ENCODE measurements around the gene VHLL. TPM values are rescaled to one million over a fixed set of nuclear protein-coding genes. Genes with fewer than 3 reads are reported as not detected.
A peak's percentile ranks its signal among the peaks of the same experiment; 100 is the strongest.

The VHLL gene
- total and polyA plus RNA-seq, 2 of the 13 experiments (the other 11 are each of a cell fraction or from before 2014, with no cell fraction given) = 0.24 TPM; not detected in 1

- CTCF ChIA-PET (ENCODE audit: low intra/inter-chr PET ratio, low total read pairs) = no interaction called here
- peak overlapping the region; percentile 81 for H3K4me2 ChIP-seq (ENCODE audit: low read depth, low read length)
- H3K9me3 ChIP-seq (ENCODE audit: low read length) = no peaks in the 10 kb centered on the region
- peak overlapping the region; percentile 81 for H3K9ac ChIP-seq (ENCODE audit: insufficient read depth, low read depth, low read length)
- in situ Hi-C loops (cut with HindIII; ENCODE audit: extremely low pct_ligation_motif_present, low pct_unique_long_range_greater_than_20kb) (no loop called here), intact Hi-C loops (cut with micrococcal nuclease; ENCODE audit: unreplicated experiment) (loop anchor here (5.0 kb wide), 1 partner anchor 46 kb away; the partner anchor contains the start of genes CCT3 and TSACC)
- FAIRE-seq = peak; percentile 60
- H3K27ac ChIP-seq (ENCODE audit: extremely low read length, insufficient read depth, low read length) = peak overlapping the region; percentile 94
- no TSS peak for BruUV-seq (replicated peaks)
- H4K20me1 ChIP-seq (ENCODE audit: insufficient read depth, low read length) = no peaks in the 10 kb centered on the region
- peak; percentile 95 for ATAC-seq
- POLR2A ChIA-PET = interaction anchor here (0.9 to 9.2 kb wide), 8 partner anchors 9 to 80 kb away, joined by 3 to 115 read pairs (median 4); partner anchors contain the start of genes PMF1, SMG5 and TMEM79
- H3K36me3 ChIP-seq (replicated peaks in 1 of 2; ENCODE audit: control insufficient read depth in 1 of 2, insufficient read depth in 2 of 2, low read length in 2 of 2) = peaks cover 0 to 6% of the 10 kb centered on the region in 2 experiments; a peak in 2 of 5 replicates
- peaks cover 8% of the 10 kb centered on the region for H3K79me2 ChIP-seq (ENCODE audit: insufficient read depth, low read length)
- H3K27me3 ChIP-seq (ENCODE audit: control insufficient read depth in 1 of 2, insufficient read depth in 2 of 2, low read length in 2 of 2) = no peaks in the 10 kb centered on the region
- 1% methylated on average over 9 of the region's 37 CpGs for whole genome bisulfite sequencing (ENCODE audit: low lambda C conversion rate)
- peak overlapping the region; percentile 66 to 80 (median 73) for H3K4me3 ChIP-seq (replicated peaks in 1 of 3; ENCODE audit: insufficient read depth in 1 of 3, low read depth in 2 of 3, low read length in 3 of 3)
- H3K4me1 ChIP-seq (ENCODE audit: insufficient read depth, low read length) = peaks cover 44% of the 10 kb centered on the region
- DNase-seq (ENCODE audit: low spot score) = peak; percentile 94
- no peak overlapping the region for H2AFZ ChIP-seq (ENCODE audit: low read length)
- TF ChIP-seq, protein P1, sequence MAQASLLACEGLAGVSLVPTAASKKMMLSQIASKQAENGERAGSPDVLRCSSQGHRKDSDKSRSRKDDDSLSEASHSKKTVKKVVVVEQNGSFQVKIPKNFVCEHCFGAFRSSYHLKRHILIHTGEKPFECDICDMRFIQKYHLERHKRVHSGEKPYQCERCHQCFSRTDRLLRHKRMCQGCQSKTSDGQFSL (CRISPR knock-in tag; IDR thresholded peaks at IDR 0.05) = 0 out of 2 replicates have a peak, but pooled peaks have one; percentile 65
- TF ChIP-seq ZNF430 (CRISPR knock-in tag; IDR thresholded peaks at IDR 0.05) (peak; percentile 40; the same call in 1 of the 2 replicates), ZNF629 (CRISPR knock-in tag; conservative IDR thresholded peaks at IDR 0.05) (0 out of 2 replicates have a peak, but pooled peaks have one; percentile 11), PITX1 (CRISPR knock-in tag; IDR thresholded peaks at IDR 0.05) (no peak; the same call in 1 of the 2 replicates), ZNF33A (CRISPR knock-in tag; IDR thresholded peaks at IDR 0.05; ENCODE audit: borderline replicate concordance) (no peak), FUBP1 (CRISPR knock-in tag; IDR thresholded peaks at IDR 0.05; ENCODE audit: borderline replicate concordance) (no peak; the same call in 1 of the 2 replicates), GZF1 (CRISPR knock-in tag; IDR thresholded peaks at IDR 0.05) (no peak), ZNF644 (CRISPR knock-in tag; IDR thresholded peaks at IDR 0.05; ENCODE audit: low read depth) (peak; percentile 64), ZNF607 (CRISPR knock-in tag; IDR thresholded peaks at IDR 0.05; ENCODE audit: borderline replicate concordance) (no peak; the same call in 1 of the 2 replicates), IRF2 (CRISPR knock-in tag; IDR thresholded peaks at IDR 0.05) (peak; percentile 60; the same call in 1 of the 2 replicates), HOXA5 (CRISPR knock-in tag; IDR thresholded peaks at IDR 0.05) (peak; percentile 61; the same call in 1 of the 2 replicates), MED1 (CRISPR knock-in tag; IDR thresholded peaks at IDR 0.05) (peak; percentile 87), SSRP1 (CRISPR knock-in tag; IDR thresholded peaks at IDR 0.05) (0 out of 2 replicates have a peak, but pooled peaks have one; percentile 49), ZSCAN9 (CRISPR knock-in tag; IDR thresholded peaks at IDR 0.05; ENCODE audit: borderline replicate concordance) (no peak)
- TF ChIP-seq, protein P2, sequence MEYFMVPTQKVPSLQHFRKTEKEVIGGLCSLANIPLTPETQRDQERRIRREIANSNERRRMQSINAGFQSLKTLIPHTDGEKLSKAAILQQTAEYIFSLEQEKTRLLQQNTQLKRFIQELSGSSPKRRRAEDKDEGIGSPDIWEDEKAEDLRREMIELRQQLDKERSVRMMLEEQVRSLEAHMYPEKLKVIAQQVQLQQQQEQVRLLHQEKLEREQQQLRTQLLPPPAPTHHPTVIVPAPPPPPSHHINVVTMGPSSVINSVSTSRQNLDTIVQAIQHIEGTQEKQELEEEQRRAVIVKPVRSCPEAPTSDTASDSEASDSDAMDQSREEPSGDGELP (IDR thresholded peaks at IDR 0.05; ENCODE audit: borderline replicate concordance, low read depth) = peak; percentile 87
- TF ChIP-seq, protein P3, sequence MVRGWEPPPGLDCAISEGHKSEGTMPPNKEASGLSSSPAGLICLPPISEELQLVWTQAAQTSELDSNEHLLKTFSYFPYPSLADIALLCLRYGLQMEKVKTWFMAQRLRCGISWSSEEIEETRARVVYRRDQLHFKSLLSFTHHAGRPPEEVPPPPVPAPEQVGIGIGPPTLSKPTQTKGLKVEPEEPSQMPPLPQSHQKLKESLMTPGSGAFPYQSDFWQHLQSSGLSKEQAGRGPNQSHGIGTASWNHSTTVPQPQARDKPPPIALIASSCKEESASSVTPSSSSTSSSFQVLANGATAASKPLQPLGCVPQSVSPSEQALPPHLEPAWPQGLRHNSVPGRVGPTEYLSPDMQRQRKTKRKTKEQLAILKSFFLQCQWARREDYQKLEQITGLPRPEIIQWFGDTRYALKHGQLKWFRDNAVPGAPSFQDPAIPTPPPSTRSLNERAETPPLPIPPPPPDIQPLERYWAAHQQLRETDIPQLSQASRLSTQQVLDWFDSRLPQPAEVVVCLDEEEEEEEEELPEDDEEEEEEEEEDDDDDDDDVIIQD (CRISPR knock-in tag; IDR thresholded peaks at IDR 0.05; ENCODE audit: low read depth) = peak; percentile 74; the same call in 1 of the 2 replicates
Measured at GRCh38 chr1:156291226-156292061, 7.7 kb downstream of the VHLL start.
